Parathyroid adenoma (tissue), 2 donors: ENCODE measurements around the gene HAVCR1.
"Not testable (repeated sequence)": the region's sequence is repeated elsewhere in the genome, so short reads cannot be mapped to it uniquely, and the experiment has no call there.

Source experiments
- H2AFZ ChIP-seq: fragments of 300-600 bp; sonication (generic); one replicate; pipeline ENCODE4 v1.7.0; 2017; ENCODE audit warnings: antibody characterized with exemption, mild to moderate bottlenecking
- H3K27ac ChIP-seq: fragments of 300-600 bp; sonication (generic); one replicate; pipeline ENCODE4 v1.7.0; 2017
- H3K27me3 ChIP-seq: fragments of 300-600 bp; sonication (generic); one replicate; pipeline ENCODE4 v1.7.0; 2017; ENCODE audit warnings: low read length; ENCODE audit not compliant: control insufficient read depth, insufficient read depth
- H3K36me3 ChIP-seq: fragments of 300-600 bp; sonication (generic); one replicate; pipeline ENCODE4 v1.7.0; 2017; ENCODE audit warnings: low read length; ENCODE audit not compliant: control insufficient read depth, insufficient read depth
- H3K4me1 ChIP-seq: fragments of 300-600 bp; sonication (generic); one replicate; pipeline ENCODE4 v1.7.0; 2017; ENCODE audit warnings: control low read depth
- H3K4me2 ChIP-seq: fragments of 300-600 bp; sonication (generic); one replicate; pipeline ENCODE4 v1.7.0; 2017; ENCODE audit warnings: low read length
- H3K4me3 ChIP-seq: fragments of 300-600 bp; sonication (generic); one replicate; pipeline ENCODE4 v1.7.0; 2017; ENCODE audit warnings: low read depth, low read length
- H3K79me2 ChIP-seq: fragments of 300-600 bp; sonication (generic); one replicate; pipeline ENCODE4 v1.7.0; 2017; ENCODE audit warnings: control low read depth
- H3K9ac ChIP-seq: fragments of 300-600 bp; sonication (generic); one replicate; pipeline ENCODE4 v1.7.0; 2017; ENCODE audit warnings: mild to moderate bottlenecking
- H3K9me3 ChIP-seq: fragments of 300-600 bp; sonication (generic); one replicate; pipeline ENCODE4 v1.7.0; 2017; ENCODE audit warnings: low read length; ENCODE audit not compliant: control insufficient read depth
- TF ChIP-seq, protein P1 (sequence below): fragments of 300-600 bp; sonication (generic); IDR thresholded peaks from one replicate; pipeline ENCODE4 v1.7.0; 2017; ENCODE audit warnings: antibody characterized with exemption, mild to moderate bottlenecking
- donor health status: primary hyperparathyroidism.

Gene HAVCR1

DNA sequence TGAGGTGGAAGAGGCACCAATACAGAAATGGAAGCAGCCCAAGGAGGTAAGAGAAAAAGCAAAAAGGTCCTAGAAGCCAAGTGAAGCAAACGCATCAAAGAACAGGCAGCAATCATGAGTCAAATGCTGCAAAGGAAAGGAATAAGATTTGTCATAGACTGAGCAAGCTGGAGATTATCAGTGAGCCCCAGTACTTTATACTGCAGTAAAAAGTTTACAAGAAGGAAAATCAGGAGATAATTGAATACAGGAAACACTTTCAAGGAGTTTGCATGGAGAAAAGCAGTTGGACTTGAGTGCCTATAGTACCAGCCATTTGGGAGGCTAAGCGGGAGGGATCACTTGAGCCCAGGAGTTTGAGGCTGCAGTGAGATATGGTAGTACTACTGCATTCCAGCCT lies 7.2 kb upstream of the HAVCR1 start:
- H3K9me3 ChIP-seq = no peaks in the 10 kb centered on the region
- no peak overlapping the region for H2AFZ ChIP-seq
- no peak overlapping the region for H3K4me3 ChIP-seq
- TF ChIP-seq, protein P1, sequence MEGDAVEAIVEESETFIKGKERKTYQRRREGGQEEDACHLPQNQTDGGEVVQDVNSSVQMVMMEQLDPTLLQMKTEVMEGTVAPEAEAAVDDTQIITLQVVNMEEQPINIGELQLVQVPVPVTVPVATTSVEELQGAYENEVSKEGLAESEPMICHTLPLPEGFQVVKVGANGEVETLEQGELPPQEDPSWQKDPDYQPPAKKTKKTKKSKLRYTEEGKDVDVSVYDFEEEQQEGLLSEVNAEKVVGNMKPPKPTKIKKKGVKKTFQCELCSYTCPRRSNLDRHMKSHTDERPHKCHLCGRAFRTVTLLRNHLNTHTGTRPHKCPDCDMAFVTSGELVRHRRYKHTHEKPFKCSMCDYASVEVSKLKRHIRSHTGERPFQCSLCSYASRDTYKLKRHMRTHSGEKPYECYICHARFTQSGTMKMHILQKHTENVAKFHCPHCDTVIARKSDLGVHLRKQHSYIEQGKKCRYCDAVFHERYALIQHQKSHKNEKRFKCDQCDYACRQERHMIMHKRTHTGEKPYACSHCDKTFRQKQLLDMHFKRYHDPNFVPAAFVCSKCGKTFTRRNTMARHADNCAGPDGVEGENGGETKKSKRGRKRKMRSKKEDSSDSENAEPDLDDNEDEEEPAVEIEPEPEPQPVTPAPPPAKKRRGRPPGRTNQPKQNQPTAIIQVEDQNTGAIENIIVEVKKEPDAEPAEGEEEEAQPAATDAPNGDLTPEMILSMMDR = no peak
- H3K4me2 ChIP-seq = no peak overlapping the region
- H3K9ac ChIP-seq = no peak overlapping the region
- no peaks in the 10 kb centered on the region for H3K4me1 ChIP-seq
- no peaks in the 10 kb centered on the region for H3K27me3 ChIP-seq
- no peaks in the 10 kb centered on the region for H3K36me3 ChIP-seq
- H3K79me2 ChIP-seq = no peaks in the 10 kb centered on the region
- H3K27ac ChIP-seq = no peak overlapping the region

DNA sequence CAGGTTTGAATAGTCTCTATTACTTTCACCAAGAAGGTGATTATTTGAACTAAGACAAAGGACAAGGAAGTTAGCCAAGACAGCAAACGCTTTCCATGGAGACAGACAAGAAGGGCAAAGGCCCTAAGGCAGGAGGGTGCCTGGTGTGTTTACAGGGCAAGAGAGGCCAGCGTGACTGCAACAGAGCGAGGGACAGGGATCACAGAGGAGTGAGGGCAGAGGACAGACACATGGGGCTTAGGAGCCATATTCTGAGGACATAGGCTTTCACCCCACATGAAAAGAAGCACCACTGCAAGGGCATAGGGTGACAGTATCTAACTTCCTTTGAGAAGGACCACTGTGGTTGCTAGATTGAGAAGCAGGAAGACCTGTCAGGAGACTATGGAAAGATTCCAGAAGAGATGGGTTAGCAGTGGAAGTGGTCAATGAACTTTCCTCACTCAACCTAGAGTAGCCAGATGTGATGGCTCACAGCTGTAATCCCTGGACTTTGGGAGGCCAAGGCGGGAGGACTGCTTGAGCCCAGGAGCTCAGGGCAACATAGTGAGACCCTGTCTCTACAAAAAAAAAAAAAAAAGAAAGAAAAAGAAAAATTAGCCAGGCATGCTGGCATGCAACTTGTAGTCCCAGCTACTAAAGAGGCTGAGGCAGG lies 5.0 kb upstream of the HAVCR1 start:
- Histone ChIP-seq H3K9me3 (no peaks in the 10 kb centered on the region), H3K27me3 (no peaks in the 10 kb centered on the region), H3K4me2 (no peak overlapping the region), H3K9ac (no peak overlapping the region), H3K27ac (no peak overlapping the region), H3K36me3 (no peaks in the 10 kb centered on the region), H2AFZ (no peak overlapping the region), H3K4me1 (no peaks in the 10 kb centered on the region), H3K4me3 (no peak overlapping the region), H3K79me2 (no peaks in the 10 kb centered on the region)
- TF ChIP-seq, protein P1 = no peak

DNA sequence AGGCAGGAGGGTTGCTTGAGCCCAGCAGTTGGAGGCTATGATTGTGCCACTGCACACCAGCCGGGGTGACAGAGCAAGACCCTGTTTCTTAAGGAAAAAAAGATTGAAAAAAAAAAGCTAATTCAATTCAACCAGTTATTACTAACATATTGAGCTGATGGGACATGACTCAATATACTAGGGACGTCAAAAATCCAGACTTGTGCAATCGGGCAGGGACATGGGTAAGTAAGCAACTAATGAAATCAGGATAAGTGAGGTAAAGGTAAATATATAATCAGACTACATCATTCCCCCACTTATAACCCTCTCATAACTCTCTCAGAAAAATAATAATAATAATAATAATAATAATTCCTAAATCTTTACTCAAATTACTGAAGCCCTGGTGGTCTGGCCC lies 975 bp upstream of the HAVCR1 start:
- Histone ChIP-seq H3K4me1 (no peaks in the 10 kb centered on the region), H3K27ac (no peak overlapping the region), H3K4me3 (no peak overlapping the region), H3K36me3 (no peaks in the 10 kb centered on the region), H2AFZ (no peak overlapping the region), H3K79me2 (no peaks in the 10 kb centered on the region), H3K27me3 (no peaks in the 10 kb centered on the region), H3K4me2 (no peak overlapping the region), H3K9me3 (no peaks in the 10 kb centered on the region), H3K9ac (no peak overlapping the region)
- TF ChIP-seq, protein P1 = no peak

DNA sequence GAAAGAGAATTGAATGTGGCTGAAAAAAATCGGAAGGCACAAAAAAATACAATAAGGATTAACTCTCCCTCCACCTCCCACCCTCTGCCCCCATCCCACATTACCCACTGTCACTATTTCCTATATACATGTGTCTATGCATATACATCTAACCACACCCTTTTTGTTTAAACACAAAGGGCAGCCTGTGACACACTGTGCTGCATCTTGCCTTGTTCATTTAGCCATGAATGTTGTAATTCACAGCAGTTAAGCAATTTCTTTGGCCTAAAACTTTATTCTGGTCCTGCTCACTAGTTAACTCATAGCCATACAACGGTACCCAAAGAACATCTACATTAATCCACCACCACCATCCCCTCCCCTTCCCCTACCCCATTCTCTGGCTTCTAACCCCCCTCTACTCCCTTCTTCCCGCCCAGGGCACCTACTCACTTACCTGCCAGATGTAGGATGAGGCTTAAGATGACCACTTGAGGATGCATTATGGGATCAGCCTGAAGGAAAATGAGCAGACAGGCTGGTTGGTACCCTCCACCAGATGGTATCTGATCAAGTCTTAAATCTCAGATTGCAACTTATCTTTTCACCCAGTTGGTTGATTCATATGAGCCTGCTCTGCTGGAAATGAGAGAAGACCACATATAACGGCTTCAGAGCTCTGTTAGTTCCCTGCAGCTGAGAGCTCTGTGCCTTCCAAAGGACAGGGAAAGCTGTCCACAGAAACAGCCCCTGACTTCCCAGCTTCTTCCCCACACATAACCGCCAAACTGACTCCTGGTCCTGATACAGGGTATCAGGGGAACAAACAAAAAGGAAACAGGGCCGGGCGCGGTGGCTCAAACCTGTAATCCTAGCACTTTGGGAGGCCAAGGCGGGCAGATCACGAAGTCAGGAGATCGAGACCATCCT lies 1.2 kb downstream of the HAVCR1 start:
- H3K4me2 ChIP-seq = no peak overlapping the region
- no peaks in the 10 kb centered on the region for H3K4me1 ChIP-seq
- H3K79me2 ChIP-seq = no peaks in the 10 kb centered on the region
- no peak overlapping the region for H3K27ac ChIP-seq
- no peak overlapping the region for H3K4me3 ChIP-seq
- TF ChIP-seq, protein P1 = no peak
- H3K36me3 ChIP-seq = no peaks in the 10 kb centered on the region
- H2AFZ ChIP-seq = no peak overlapping the region
- H3K9ac ChIP-seq = no peak overlapping the region
- no peaks in the 10 kb centered on the region for H3K9me3 ChIP-seq
- H3K27me3 ChIP-seq = no peaks in the 10 kb centered on the region

DNA sequence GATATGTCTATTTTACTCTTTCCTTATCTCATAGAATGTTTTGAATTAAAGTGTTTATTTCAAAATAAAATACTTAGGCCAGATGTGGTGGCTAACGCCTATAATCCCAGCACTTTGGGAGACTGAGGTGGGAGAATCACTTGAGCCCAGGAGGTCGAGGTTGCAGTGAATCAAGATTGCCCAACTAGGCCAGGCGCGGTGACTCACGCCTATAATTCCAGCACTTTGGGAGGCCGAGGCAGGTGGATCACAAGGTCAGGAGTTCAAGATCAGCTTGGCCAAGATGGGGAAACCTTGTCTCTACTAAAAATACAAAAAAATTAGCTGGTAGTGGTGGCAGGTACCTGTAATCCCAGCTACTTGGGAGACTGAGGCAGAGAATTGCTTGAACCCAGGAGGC lies 2.1 kb downstream of the HAVCR1 start:
- H3K9ac ChIP-seq, H3K36me3 ChIP-seq, H2AFZ ChIP-seq, H3K27ac ChIP-seq, H3K4me1 ChIP-seq, H3K4me2 ChIP-seq, H3K79me2 ChIP-seq, H3K4me3 ChIP-seq, H3K9me3 ChIP-seq, H3K27me3 ChIP-seq: not testable (repeated sequence)
